CD4-positive, alpha-beta T cell (primary cell): ENCODE data around the gene SAP30L. TPM values are rescaled to one million over a fixed set of nuclear protein-coding genes. Genes with fewer than 3 reads are reported as not detected.

Experiments used
- ATAC-seq: fragments of 200-7000 bp; cut with Tn5 transposase; one replicate; pipeline ENCODE4 v1.10.0; 2022; ENCODE audit warnings: mild to moderate bottlenecking; ENCODE audit not compliant: poor library complexity
- CTCF ChIA-PET: fragments of 350-600 bp; sonication (Branson Sonifier 250); formaldehyde crosslinking; loops from one replicate; lab custom pipeline; 2021; ENCODE audit warnings: antibody characterized with exemption, inconsistent platforms; lab: Charles Lee
- POLR2A ChIA-PET: fragments of 350-600 bp; sonication (Branson Sonifier 250); formaldehyde crosslinking; loops from one replicate; lab custom pipeline; 2021; ENCODE audit warnings: antibody characterized with exemption, inconsistent platforms; lab: Charles Lee
- DNase-seq, 14 experiments: peaks; one replicate each; pipeline ENCODE4 v3.0.0-alpha.2; 2013 to 2020; ENCODE audit warnings: mixed read lengths in 2 of 14
- H3K27ac ChIP-seq, 2 donors: one replicate each; pipeline versions ENCODE4 v1.5.1 to v1.7.0; 2013; ENCODE audit warnings: low read length in 2 of 2, low read depth in 1 of 2, mild to moderate bottlenecking in 1 of 2
- H3K27me3 ChIP-seq, 2 experiments: 1 replicate in 1 of 2; 2 replicates in 1 of 2; pipeline versions ENCODE4 v1.6.1 to v1.7.0; 2013; ENCODE audit warnings: low read length in 2 of 2, control low read depth in 1 of 2, mild to moderate bottlenecking in 1 of 2, moderate library complexity in 1 of 2; ENCODE audit not compliant: insufficient read depth in 2 of 2, control insufficient read depth in 1 of 2
- H3K36me3 ChIP-seq: one replicate; pipeline ENCODE4 v1.6.1; 2013; ENCODE audit warnings: low read length, control low read depth; ENCODE audit not compliant: insufficient read depth
- H3K4me1 ChIP-seq: one replicate; pipeline ENCODE4 v1.6.1; 2013; ENCODE audit warnings: low read length, control low read depth; ENCODE audit not compliant: insufficient read depth
- H3K4me3 ChIP-seq: one replicate; pipeline ENCODE4 v1.5.1; 2013; ENCODE audit warnings: mild to moderate bottlenecking, low read length, moderate library complexity
- H3K9me3 ChIP-seq, 2 experiments: 1 replicate in 1 of 2; 2 replicates in 1 of 2; pipeline versions ENCODE4 v1.6.1 to v1.7.0; 2013; ENCODE audit warnings: low read length in 2 of 2, mild to moderate bottlenecking in 2 of 2, control low read depth in 1 of 2, moderate library complexity in 1 of 2; ENCODE audit not compliant: control insufficient read depth in 1 of 2, insufficient read depth in 1 of 2
- H3K27ac Mint-ChIP-seq: one replicate; pipeline ENCODE4 v1.8.0; 2020; ENCODE audit warnings: mixed read lengths
- H3K27me3 Mint-ChIP-seq: one replicate; pipeline ENCODE4 v1.8.0; 2021; ENCODE audit warnings: mixed read lengths
- H3K36me3 Mint-ChIP-seq: one replicate; pipeline ENCODE4 v1.8.0; 2021; ENCODE audit warnings: low read depth, mixed read lengths
- H3K4me1 Mint-ChIP-seq: one replicate; pipeline ENCODE4 v1.8.0; 2021; ENCODE audit warnings: low read depth, mixed read lengths
- H3K4me3 Mint-ChIP-seq: one replicate; pipeline ENCODE4 v1.8.0; 2020; ENCODE audit warnings: mild to moderate bottlenecking, mixed read lengths
- H3K9me3 Mint-ChIP-seq: one replicate; pipeline ENCODE4 v1.8.0; 2020; ENCODE audit warnings: mixed read lengths
- intact Hi-C, 2 experiments: fragments of 100-400 bp; cut with DNase I in 1 of 2; cut with micrococcal nuclease in 1 of 2; formaldehyde crosslinking; loops; one replicate each; pipeline versions ENCODE4 v1.15.1 to v1.9.0; 2023 to 2025; cut with DNase I, micrococcal nuclease
- polyA plus RNA-seq, 2 donors: library from polyadenylated mRNA; unstranded; fragments of 120-200 nt; gene quantifications; one replicate each; pipeline ENCODE4 v1.2.1, GENCODE V29; 2013
- total RNA-seq, 174 experiments: library from RNA in 2 of 174; stranded (reverse) in 2 of 174; gene quantifications; one replicate each; pipeline ENCODE4 v1.2.3 and lab custom pipeline; 2021 to 2026
- TF ChIP-seq, protein P1 (sequence below): fragments of 200-600 bp; IDR thresholded peaks from one replicate; pipeline ENCODE4 v1.8.0; 2022; ENCODE audit warnings: antibody characterized with exemption, mild to moderate bottlenecking

SAP30L gene, protein sequence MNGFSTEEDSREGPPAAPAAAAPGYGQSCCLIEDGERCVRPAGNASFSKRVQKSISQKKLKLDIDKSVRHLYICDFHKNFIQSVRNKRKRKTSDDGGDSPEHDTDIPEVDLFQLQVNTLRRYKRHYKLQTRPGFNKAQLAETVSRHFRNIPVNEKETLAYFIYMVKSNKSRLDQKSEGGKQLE
- total RNA-seq = 10 to 100 TPM; 32.2 to 33.6 TPM
- polyA plus RNA-seq (2013, experiment 1 of 2) = 38.6 TPM
- polyA plus RNA-seq (2013, experiment 2 of 2) = 27.9 TPM
- 11.9 to 87.3 (median 35.2) reads per million in 172 experiments for total RNA-seq (lab: John Stamatoyannopoulos, UW)

DNA sequence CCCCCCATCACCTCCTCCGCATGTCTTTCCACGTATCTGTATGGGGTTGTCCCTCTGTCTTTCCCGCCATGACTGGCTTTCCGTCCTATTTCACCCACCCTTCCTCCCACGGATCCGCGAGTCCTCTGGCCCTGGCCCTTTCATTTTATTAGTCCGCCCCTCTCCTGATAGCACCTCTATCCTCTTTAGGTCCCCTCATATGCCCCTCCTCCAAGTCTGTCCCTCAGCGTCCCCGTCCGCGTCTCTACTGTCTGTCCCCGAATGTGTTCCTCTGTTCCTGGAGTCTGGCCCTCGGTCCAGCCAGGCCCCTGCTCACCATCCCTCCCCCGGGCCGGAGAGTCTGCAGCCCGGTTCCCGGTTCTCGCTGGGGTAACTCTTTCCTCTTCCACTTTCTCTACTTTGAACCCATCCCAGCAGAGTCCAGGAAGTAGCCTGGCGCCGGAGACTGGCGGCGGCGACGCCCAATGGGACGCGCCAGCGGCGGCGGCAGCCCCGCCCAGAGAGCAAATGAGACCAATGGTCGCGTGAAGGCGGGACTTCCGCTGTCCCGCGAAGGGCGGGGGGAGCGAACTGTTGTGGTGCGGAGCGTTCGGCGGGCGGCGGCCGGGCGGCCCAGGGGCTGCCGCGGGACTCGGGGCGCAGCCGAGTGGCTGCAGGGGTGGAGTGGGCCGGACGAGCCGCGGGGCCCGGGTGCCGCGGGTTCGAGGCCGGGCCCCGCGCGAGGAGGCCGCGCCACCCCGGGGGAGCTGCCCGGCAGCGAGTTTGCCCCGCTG, at the start of gene SAP30L:
TSS of gene SAP30L (plus strand) at position 576 of the 773 bp plus-strand sequence. CDS start 608 bp downstream, outside the sequence.
- intact Hi-C loops = loop anchor here (2.0 to 10.0 kb wide), 7 partner anchors 253 to 492 kb away; partner anchors contain the start of genes CNOT8 (in 2 of the 2), FAM114A2 (in 1 of the 2), FAXDC2 (in 1 of the 2) and GALNT10 (in 1 of the 2)
- ChIA-PET POLR2A (interaction anchor here (1.0 to 1.6 kb wide), 2 partner anchors 255 to 407 kb away, joined by 3 to 6 read pairs; partner anchors contain the start of genes FAM114A2, GALNT10 and MFAP3), CTCF (no interaction called here)
- peaks cover 69% of the 10 kb centered on the region for H3K4me1 Mint-ChIP-seq
- H3K27ac ChIP-seq = peak within 1 kb of the TSS; percentile 42 to 73
- no peaks in the 10 kb centered on the region for H3K9me3 ChIP-seq
- H3K9me3 Mint-ChIP-seq = no peaks in the 10 kb centered on the region
- peaks cover 63% of the 10 kb centered on the region for H3K36me3 Mint-ChIP-seq
- TF ChIP-seq, protein P1, sequence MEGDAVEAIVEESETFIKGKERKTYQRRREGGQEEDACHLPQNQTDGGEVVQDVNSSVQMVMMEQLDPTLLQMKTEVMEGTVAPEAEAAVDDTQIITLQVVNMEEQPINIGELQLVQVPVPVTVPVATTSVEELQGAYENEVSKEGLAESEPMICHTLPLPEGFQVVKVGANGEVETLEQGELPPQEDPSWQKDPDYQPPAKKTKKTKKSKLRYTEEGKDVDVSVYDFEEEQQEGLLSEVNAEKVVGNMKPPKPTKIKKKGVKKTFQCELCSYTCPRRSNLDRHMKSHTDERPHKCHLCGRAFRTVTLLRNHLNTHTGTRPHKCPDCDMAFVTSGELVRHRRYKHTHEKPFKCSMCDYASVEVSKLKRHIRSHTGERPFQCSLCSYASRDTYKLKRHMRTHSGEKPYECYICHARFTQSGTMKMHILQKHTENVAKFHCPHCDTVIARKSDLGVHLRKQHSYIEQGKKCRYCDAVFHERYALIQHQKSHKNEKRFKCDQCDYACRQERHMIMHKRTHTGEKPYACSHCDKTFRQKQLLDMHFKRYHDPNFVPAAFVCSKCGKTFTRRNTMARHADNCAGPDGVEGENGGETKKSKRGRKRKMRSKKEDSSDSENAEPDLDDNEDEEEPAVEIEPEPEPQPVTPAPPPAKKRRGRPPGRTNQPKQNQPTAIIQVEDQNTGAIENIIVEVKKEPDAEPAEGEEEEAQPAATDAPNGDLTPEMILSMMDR = no peak
- peak; percentile 94 for ATAC-seq
- H3K4me3 ChIP-seq = peak within 1 kb of the TSS; percentile 79
- peak within 1 kb of the TSS; percentile 89 for H3K27ac Mint-ChIP-seq
- H3K36me3 ChIP-seq = peaks cover 24% of the 10 kb centered on the region
- H3K27me3 Mint-ChIP-seq = no peaks in the 10 kb centered on the region
- H3K27me3 ChIP-seq = no peaks in the 10 kb centered on the region
- H3K4me3 Mint-ChIP-seq = peak within 1 kb of the TSS; percentile 97
- peak; percentile 90 to 97 (median 94) for DNase-seq
- H3K4me1 ChIP-seq = peaks cover 38% of the 10 kb centered on the region

DNA sequence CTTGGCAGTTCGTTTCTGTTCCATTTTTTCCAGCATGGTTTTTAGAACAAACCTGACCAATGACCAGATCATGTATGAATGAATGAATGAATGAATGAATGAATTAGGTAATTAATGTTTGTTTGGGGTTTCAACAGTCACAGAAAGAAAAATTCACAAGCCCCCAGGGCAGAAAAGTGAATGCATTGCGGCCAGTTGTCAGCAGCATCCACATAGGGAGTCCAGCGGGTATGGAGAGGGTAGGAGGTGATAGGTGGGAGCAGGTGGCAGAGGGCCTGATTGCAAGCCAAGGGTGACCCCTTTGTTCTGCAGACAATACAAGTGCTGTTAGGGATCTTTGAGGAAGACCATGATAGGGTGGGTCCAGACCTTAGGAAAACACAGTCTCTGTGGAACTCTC, 49.7 kb upstream of the SAP30L start:
- H3K9me3 Mint-ChIP-seq = no peaks in the 10 kb centered on the region
- H3K27ac Mint-ChIP-seq = no peak overlapping the region
- TF ChIP-seq, protein P1 = no peak
- CTCF ChIA-PET = no interaction called here
- Histone ChIP-seq H3K27me3 (no peaks in the 10 kb centered on the region), H3K9me3 (no peaks in the 10 kb centered on the region), H3K27ac (no peak overlapping the region), H3K4me3 (no peak overlapping the region), H3K4me1 (no peaks in the 10 kb centered on the region), H3K36me3 (peaks cover 3% of the 10 kb centered on the region)
- intact Hi-C loops = no loop called here
- no peak overlapping the region for H3K4me3 Mint-ChIP-seq
- H3K36me3 Mint-ChIP-seq = peaks cover 34% of the 10 kb centered on the region
- peaks cover 5% of the 10 kb centered on the region for H3K4me1 Mint-ChIP-seq
- POLR2A ChIA-PET = no interaction called here
- H3K27me3 Mint-ChIP-seq = no peaks in the 10 kb centered on the region
- ATAC-seq (no peak), DNase-seq (no peak)

DNA sequence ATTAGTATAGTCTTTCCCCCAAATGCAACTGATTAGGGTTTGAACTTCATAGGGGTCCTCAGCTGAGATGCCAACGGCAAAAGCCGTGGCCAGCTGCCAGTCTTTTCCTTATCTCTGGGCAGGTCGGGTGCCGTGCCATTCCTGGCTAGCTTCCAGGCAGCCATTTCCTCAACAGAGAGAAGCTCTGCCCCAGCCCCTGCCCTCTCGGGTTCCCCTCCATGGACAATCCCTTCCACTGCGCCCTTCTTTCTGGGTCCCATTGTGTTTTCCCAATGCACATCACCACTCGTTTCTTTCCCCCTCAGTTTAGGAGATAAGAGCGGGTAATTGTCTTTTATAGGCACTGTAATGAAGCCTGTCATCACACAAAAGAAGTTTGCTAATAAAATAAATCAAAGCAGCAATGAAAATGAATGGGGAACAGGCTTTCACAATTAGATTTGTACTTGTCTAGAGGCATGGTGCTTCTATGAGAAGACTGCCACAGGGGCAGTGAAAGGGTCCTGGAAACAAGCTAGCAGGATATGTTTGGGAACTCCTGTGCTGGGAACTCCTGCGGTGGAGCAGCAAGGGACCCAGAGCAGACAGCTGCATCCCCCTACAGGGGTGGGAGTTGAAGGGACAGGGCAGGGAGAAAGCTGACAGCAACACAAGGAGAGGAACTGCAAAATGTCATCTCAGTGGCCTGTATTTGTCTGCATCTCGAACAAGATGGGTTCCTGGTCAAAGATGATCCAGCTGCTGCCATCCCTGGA, 48.0 kb upstream of the SAP30L start:
- ChIA-PET POLR2A (no interaction called here), CTCF (interaction anchor here (1.1 kb wide), 1 partner anchor 325 kb away, joined by 3 read pairs; no protein-coding TSS in a partner anchor)
- Mint-ChIP-seq H3K4me3 (no peak overlapping the region), H3K9me3 (no peaks in the 10 kb centered on the region), H3K4me1 (peaks cover 5% of the 10 kb centered on the region), H3K36me3 (peaks cover 21% of the 10 kb centered on the region), H3K27ac (no peak overlapping the region), H3K27me3 (no peaks in the 10 kb centered on the region)
- H3K27me3 ChIP-seq = no peaks in the 10 kb centered on the region
- H3K4me1 ChIP-seq = no peaks in the 10 kb centered on the region
- no peaks in the 10 kb centered on the region for H3K9me3 ChIP-seq
- no peak overlapping the region for H3K4me3 ChIP-seq
- intact Hi-C loops = no loop called here
- TF ChIP-seq, protein P1 = no peak
- no peak for ATAC-seq
- peaks cover 3% of the 10 kb centered on the region for H3K36me3 ChIP-seq
- no peak overlapping the region for H3K27ac ChIP-seq
- no peak for DNase-seq
